Glutamatergic neuron (in vitro differentiated cells): ENCODE measurements around the gene CNOT6L. TPM values are rescaled to one million over a fixed set of nuclear protein-coding genes. Genes with fewer than 3 reads are reported as not detected.

Experiments used
- DNase-seq: peaks from one replicate; pipeline ENCODE4 v3.0.0; 2022
- H3K27ac Mint-ChIP-seq: one replicate; pipeline ENCODE4 v1.8.0; 2020; ENCODE audit warnings: mild to moderate bottlenecking, mixed read lengths, inconsistent platforms; ENCODE audit not compliant: unreplicated experiment
- H3K27me3 Mint-ChIP-seq: one replicate; pipeline ENCODE4 v1.8.0; 2020; ENCODE audit warnings: mild to moderate bottlenecking, moderate library complexity, mixed read lengths, inconsistent platforms; ENCODE audit not compliant: unreplicated experiment
- H3K36me3 Mint-ChIP-seq: one replicate; pipeline ENCODE4 v1.8.0; 2020; ENCODE audit warnings: mild to moderate bottlenecking, mixed read lengths, inconsistent platforms; ENCODE audit not compliant: unreplicated experiment
- H3K4me1 Mint-ChIP-seq: one replicate; pipeline ENCODE4 v1.8.0; 2020; ENCODE audit warnings: mild to moderate bottlenecking, low read depth, mixed read lengths, inconsistent platforms; ENCODE audit not compliant: unreplicated experiment
- H3K4me3 Mint-ChIP-seq: one replicate; pipeline ENCODE4 v1.8.0; 2020; ENCODE audit warnings: mild to moderate bottlenecking, mixed read lengths, inconsistent platforms; ENCODE audit not compliant: unreplicated experiment
- H3K9me3 Mint-ChIP-seq: one replicate; pipeline ENCODE4 v1.8.0; 2020; ENCODE audit warnings: mild to moderate bottlenecking, moderate library complexity, mixed read lengths, inconsistent platforms; ENCODE audit not compliant: unreplicated experiment
- total RNA-seq: library from RNA; stranded (reverse); fragmentation: NEBNext Ultra II Directional; extraction: Animal tissue kit (Norgen Biotek cat#: 25700); gene quantifications from one replicate; pipeline ENCODE4 v1.2.1, GENCODE V29; 2021; ENCODE audit not compliant: unreplicated experiment
- TF ChIP-seq, protein P1 (sequence below): fragments of 200-600 bp; sonication (generic); IDR thresholded peaks from one replicate; pipeline ENCODE4 v1.5.0; 2021; ENCODE audit not compliant: partially characterized antibody, unreplicated experiment

CNOT6L gene
- total RNA-seq, 1 donor from 2014 or later, result 11.9 TPM

DNA sequence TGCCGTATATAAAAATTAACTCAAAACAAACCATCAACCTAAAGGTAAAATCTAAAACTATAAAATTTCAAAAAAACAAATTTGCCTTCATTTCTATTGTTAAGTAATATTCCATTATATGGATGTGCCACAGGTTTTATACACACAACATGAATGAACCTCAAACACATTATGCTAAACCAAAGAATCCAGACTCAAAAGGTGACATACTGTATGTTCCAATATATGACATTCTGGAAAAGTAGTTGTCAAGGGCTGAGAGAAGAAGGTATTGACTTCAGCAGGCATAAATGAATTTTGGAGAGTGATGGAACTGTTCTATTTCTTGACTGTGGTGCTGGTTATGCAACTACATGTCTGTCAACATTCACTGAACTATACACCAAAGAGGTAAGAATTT, 56.6 kb downstream of the CNOT6L start:
- TF ChIP-seq, protein P1, sequence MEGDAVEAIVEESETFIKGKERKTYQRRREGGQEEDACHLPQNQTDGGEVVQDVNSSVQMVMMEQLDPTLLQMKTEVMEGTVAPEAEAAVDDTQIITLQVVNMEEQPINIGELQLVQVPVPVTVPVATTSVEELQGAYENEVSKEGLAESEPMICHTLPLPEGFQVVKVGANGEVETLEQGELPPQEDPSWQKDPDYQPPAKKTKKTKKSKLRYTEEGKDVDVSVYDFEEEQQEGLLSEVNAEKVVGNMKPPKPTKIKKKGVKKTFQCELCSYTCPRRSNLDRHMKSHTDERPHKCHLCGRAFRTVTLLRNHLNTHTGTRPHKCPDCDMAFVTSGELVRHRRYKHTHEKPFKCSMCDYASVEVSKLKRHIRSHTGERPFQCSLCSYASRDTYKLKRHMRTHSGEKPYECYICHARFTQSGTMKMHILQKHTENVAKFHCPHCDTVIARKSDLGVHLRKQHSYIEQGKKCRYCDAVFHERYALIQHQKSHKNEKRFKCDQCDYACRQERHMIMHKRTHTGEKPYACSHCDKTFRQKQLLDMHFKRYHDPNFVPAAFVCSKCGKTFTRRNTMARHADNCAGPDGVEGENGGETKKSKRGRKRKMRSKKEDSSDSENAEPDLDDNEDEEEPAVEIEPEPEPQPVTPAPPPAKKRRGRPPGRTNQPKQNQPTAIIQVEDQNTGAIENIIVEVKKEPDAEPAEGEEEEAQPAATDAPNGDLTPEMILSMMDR, result no peak
- no peak overlapping the region for H3K4me3 Mint-ChIP-seq
- H3K36me3 Mint-ChIP-seq, result peaks cover 6% of the 10 kb centered on the region
- DNase-seq, result no peak
- H3K27me3 Mint-ChIP-seq, result peaks cover 2% of the 10 kb centered on the region
- H3K4me1 Mint-ChIP-seq, result no peaks in the 10 kb centered on the region
- H3K27ac Mint-ChIP-seq, result no peak overlapping the region
- no peaks in the 10 kb centered on the region for H3K9me3 Mint-ChIP-seq

DNA sequence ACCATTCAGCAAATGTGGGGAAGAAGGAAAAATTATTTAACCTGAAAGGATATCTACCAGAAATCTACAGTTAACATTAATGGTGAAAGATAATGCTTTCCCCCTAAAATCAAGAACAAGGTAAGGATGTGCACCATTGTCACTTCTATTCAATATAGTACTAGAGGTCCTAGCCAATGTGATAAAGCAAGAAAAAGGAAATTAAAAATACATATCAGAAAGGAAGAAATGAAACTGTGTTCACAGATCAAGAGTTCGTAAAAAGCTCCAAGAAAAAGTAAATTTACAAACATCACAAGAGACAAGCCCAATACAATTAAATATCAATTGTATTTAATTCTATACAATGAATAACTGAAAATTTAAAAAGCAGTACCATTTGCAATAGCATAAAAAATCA, 57.6 kb downstream of the CNOT6L start:
- DNase-seq, result no peak
- no peak overlapping the region for H3K4me3 Mint-ChIP-seq
- H3K27me3 Mint-ChIP-seq, result peaks cover 2% of the 10 kb centered on the region
- no peaks in the 10 kb centered on the region for H3K4me1 Mint-ChIP-seq
- no peaks in the 10 kb centered on the region for H3K9me3 Mint-ChIP-seq
- peaks cover 6% of the 10 kb centered on the region for H3K36me3 Mint-ChIP-seq
- no peak overlapping the region for H3K27ac Mint-ChIP-seq
- TF ChIP-seq, protein P1, result no peak

DNA sequence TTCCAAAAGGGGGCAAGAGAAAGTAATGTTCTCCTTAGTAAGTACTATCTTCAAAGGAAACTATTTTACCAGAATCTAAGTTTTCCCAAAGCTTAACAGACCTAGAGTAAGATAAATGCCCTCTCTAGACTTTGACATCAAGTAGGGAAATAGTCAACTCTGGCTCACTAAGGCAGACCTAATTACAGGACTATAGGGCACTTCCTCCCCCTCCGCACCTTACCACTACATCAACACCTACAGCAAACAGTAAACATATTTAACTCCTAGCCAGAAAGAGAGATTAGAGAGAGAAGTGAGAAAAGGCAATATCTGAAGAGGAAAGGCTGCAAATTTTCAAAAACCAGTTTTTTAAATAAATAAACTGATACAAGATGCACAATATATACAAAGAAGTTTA, 60.4 kb downstream of the CNOT6L start:
- peaks cover 6% of the 10 kb centered on the region for H3K36me3 Mint-ChIP-seq
- H3K9me3 Mint-ChIP-seq, result no peaks in the 10 kb centered on the region
- no peak overlapping the region for H3K4me3 Mint-ChIP-seq
- no peak overlapping the region for H3K27ac Mint-ChIP-seq
- peaks cover 2% of the 10 kb centered on the region for H3K27me3 Mint-ChIP-seq
- no peaks in the 10 kb centered on the region for H3K4me1 Mint-ChIP-seq
- DNase-seq, result no peak
- TF ChIP-seq, protein P1, result no peak

DNA sequence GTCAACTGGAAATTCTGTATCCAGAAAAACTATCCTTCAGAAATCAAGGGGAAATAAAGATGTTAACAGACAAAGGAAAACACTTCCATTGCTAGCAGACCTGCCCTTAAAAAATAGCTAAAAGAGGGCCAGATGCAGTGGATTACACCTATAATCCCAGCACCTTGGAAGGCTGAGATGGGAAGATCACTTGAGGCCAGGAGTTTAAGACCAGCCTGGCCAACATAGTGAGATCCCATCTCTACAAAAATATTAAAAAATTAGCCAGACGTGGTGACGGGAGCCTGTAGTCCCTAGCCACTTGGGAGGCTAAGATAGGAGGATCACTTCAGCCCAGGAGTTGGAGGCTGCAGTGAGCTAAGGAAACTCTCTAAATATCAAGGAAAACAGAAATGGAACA, 67.4 kb downstream of the CNOT6L start:
- Mint-ChIP-seq H3K4me3 (no peak overlapping the region), H3K4me1 (no peaks in the 10 kb centered on the region), H3K36me3 (no peaks in the 10 kb centered on the region), H3K9me3 (no peaks in the 10 kb centered on the region), H3K27me3 (no peaks in the 10 kb centered on the region), H3K27ac (no peak overlapping the region)
- TF ChIP-seq, protein P1, result no peak
- no peak for DNase-seq

DNA sequence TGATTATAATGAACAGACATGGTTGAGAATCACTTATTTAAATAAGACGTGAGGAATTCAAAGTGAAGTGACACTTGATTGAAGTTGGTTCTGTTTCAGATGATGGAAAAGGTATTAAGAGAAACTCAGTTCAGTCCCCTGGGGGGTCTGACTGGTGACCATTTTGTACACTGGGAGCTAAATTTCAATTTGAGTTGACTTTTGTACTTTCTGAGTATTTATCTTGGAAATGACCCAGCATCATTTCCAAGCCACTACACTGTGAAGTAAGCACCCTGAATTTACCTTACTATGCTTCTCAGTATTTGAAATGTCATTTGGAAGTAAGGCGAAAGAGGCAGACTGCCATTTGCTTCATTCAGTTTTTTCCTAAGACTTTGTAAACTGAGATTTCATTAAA, 73.4 kb downstream of the CNOT6L start:
- no peak for DNase-seq
- Mint-ChIP-seq H3K27ac (no peak overlapping the region), H3K4me3 (no peak overlapping the region), H3K4me1 (no peaks in the 10 kb centered on the region), H3K36me3 (no peaks in the 10 kb centered on the region), H3K27me3 (no peaks in the 10 kb centered on the region), H3K9me3 (no peaks in the 10 kb centered on the region)
- TF ChIP-seq, protein P1, result no peak
